PC-3 (cell line): ENCODE data around the gene TMPO. TPM values are rescaled to one million over a fixed set of nuclear protein-coding genes. Genes with fewer than 3 reads are reported as not detected.

Source experiments
- ATAC-seq: fragments of 200-7000 bp; cut with Tn5 transposase; 2 replicates; pipeline ENCODE4 v1.9.1; 2020; ENCODE audit warnings: mild to moderate bottlenecking, moderate library complexity
- BruUV-seq: library from RNA; stranded (reverse); fragments of 400-500 nt; replicated peaks from 2 replicates; lab custom pipeline; 2021; lab: Mats Ljungman, UMichigan
- CTCF ChIA-PET: fragments of 300-600 bp; sonication (Branson Sonifier 250); formaldehyde crosslinking; loops from one replicate; lab custom pipeline; 2022; ENCODE audit warnings: antibody characterized with exemption; lab: Charles Lee
- POLR2A ChIA-PET: fragments of 300-600 bp; sonication (Branson Sonifier 250); formaldehyde crosslinking; loops from one replicate; lab custom pipeline; 2022; ENCODE audit warnings: antibody characterized with exemption; ENCODE audit not compliant: unreplicated experiment; lab: Charles Lee
- DNase-seq: peaks from one replicate; pipeline ENCODE4 v3.0.0-alpha.2; 2015
- H2AFZ ChIP-seq: fragments of 300-600 bp; sonication (generic); 2 replicates; pipeline ENCODE4 v1.6.0; 2016; ENCODE audit warnings: antibody characterized with exemption, low read length
- H3F3A ChIP-seq: fragments of 300-600 bp; sonication (generic); one replicate; pipeline ENCODE4 v1.6.0; 2017; ENCODE audit warnings: antibody characterized with exemption, low read length, control low read depth, mild to moderate bottlenecking; ENCODE audit not compliant: unreplicated experiment
- H3K27ac ChIP-seq: fragments of 300-600 bp; sonication (generic); 2 replicates; pipeline ENCODE4 v1.5.1; 2016; ENCODE audit warnings: mild to moderate bottlenecking, low read length
- H3K27me3 ChIP-seq: fragments of 300-600 bp; sonication (generic); 2 replicates; pipeline ENCODE4 v1.6.1; 2016; ENCODE audit warnings: low read length, mixed read lengths
- H3K36me3 ChIP-seq: fragments of 300-600 bp; sonication (generic); 2 replicates; pipeline ENCODE4 v1.6.1; 2016; ENCODE audit warnings: low read depth, mixed run types, low read length, mixed read lengths
- H3K4me1 ChIP-seq: fragments of 300-600 bp; sonication (generic); 2 replicates; pipeline ENCODE4 v1.5.1; 2016; ENCODE audit warnings: low read length; ENCODE audit not compliant: insufficient read depth
- H3K4me2 ChIP-seq: fragments of 300-600 bp; sonication (generic); 2 replicates; pipeline ENCODE4 v1.6.0; 2016; ENCODE audit warnings: low read length
- H3K4me3 ChIP-seq: fragments of 300-600 bp; sonication (generic); 2 replicates; pipeline ENCODE4 v1.5.1; 2016; ENCODE audit warnings: mild to moderate bottlenecking, low read length, mixed read lengths
- H3K79me2 ChIP-seq: fragments of 300-600 bp; sonication (generic); 2 replicates; pipeline ENCODE4 v1.6.1; 2017; ENCODE audit warnings: low read length, mixed read lengths
- H3K9ac ChIP-seq: fragments of 300-600 bp; sonication (generic); 2 replicates; pipeline ENCODE4 v1.6.0; 2016; ENCODE audit warnings: mild to moderate bottlenecking, low read length
- H3K9me2 ChIP-seq: fragments of 300-600 bp; sonication (generic); replicated peaks from 2 replicates; pipeline ENCODE4 v1.6.1; 2016; ENCODE audit warnings: mixed run types, low read length, mixed read lengths
- H3K9me3 ChIP-seq: fragments of 300-600 bp; sonication (generic); 2 replicates; pipeline ENCODE4 v1.6.1; 2016; ENCODE audit warnings: low read length, mixed read lengths
- H4K20me1 ChIP-seq: fragments of 300-600 bp; sonication (generic); 2 replicates; pipeline ENCODE4 v1.6.1; 2016; ENCODE audit warnings: low read length, mixed read lengths
- CTCF ChIP-seq: fragments of 300-600 bp; sonication (generic); conservative IDR thresholded peaks from 2 replicates; pipeline ENCODE4 v1.5.1; 2017; ENCODE audit warnings: antibody characterized with exemption, low read depth, mild to moderate bottlenecking, low read length
- EZH2 ChIP-seq: fragments of 300-600 bp; sonication (generic); IDR thresholded peaks from one replicate; pipeline ENCODE4 v1.6.1; 2017; ENCODE audit warnings: antibody characterized with exemption, mild to moderate bottlenecking, low read length; ENCODE audit not compliant: unreplicated experiment
- EZH2phosphoT487 ChIP-seq: fragments of 300-600 bp; sonication (generic); IDR thresholded peaks from 2 replicates; pipeline ENCODE4 v1.6.1; 2018; ENCODE audit warnings: mild to moderate bottlenecking, antibody characterized with exemption, low read length, borderline replicate concordance
- intact Hi-C: fragments of 100-400 bp; cut with micrococcal nuclease; formaldehyde crosslinking; loops from 2 replicates; pipeline ENCODE4 v1.9.0; 2023
- total RNA-seq: library from RNA; depleted of rRNA; stranded (reverse); fragments of >200 nt; gene quantifications from 2 replicates; pipeline ENCODE4 v1.2.3, GENCODE V29; 2014

The TMPO gene
- total RNA-seq, 1 experiment from 2014 or later: 160 TPM

DNA sequence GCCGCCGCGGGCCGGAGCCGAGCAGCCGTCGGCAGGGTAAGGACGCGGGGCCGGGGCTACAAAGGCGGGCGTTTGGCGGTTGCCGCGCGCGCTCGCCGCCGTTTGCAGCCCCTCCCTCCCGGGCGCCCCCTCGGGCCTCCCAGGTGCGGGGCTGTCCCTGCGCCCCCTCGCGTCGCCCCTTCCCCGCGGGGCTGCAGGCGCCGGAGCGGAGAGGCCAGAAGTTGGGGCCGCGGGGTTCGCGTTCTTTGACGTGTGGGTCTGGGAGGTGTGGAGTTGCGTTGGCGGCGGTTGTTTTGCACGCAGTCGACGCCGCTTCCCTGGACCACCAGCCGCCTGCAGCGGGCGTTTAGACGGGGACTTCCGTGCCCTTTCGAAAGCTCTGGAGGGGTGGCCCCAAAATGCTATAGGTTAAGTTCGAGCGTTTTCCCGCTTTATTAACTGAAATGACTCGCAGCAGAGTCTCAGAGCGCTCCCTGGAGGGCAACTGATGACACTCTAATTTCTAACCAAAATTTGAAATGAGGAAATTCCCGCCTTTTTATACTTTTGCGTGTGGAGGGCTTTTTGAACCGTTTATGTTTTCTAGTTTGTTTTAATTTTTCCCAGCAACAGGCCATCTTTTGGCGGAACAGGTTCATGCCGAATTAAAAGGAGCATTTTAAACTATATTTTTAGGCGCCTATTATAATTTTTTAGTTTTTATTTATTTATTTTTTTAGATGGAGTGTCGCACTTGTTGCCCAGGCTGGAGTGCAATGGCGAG is 902 bp downstream of the TMPO start:
- Histone ChIP-seq H3K27ac (peak overlapping the region; percentile 89), H3K79me2 (peaks cover 84% of the 10 kb centered on the region), H3K27me3 (no peaks in the 10 kb centered on the region), H3K4me2 (peak overlapping the region; percentile 89), H2AFZ (peak overlapping the region; percentile 95), H3K4me1 (peaks cover 31% of the 10 kb centered on the region), H3K9me3 (no peaks in the 10 kb centered on the region), H3F3A (no peaks in the 10 kb centered on the region), H3K9ac (peak overlapping the region; percentile 98), H3K4me3 (peak overlapping the region; percentile 98), H3K36me3 (peaks cover 13% of the 10 kb centered on the region), H4K20me1 (peaks cover 30% of the 10 kb centered on the region), H3K9me2 (no peaks in the 10 kb centered on the region)
- TF ChIP-seq CTCF: peak; percentile 83
- TF ChIP-seq EZH2: no peak
- DNase-seq: peak; percentile 89
- ChIA-PET POLR2A (no interaction called here), CTCF (no interaction called here)
- intact Hi-C loops: loop anchor here (1.0 kb wide), 2 partner anchors 25 to 91 kb away; no protein-coding TSS in a partner anchor
- no TSS peak for BruUV-seq
- peak; percentile 45 for ATAC-seq

- Histone ChIP-seq H3F3A (no peaks in the 10 kb centered on the region), H3K27me3 (no peaks in the 10 kb centered on the region), H3K27ac (no peak overlapping the region), H3K79me2 (peaks cover 98% of the 10 kb centered on the region), H3K4me1 (0 out of 2 replicates have a peak, but pooled peaks cover 17% of the 10 kb centered on the region), H3K36me3 (peaks cover 19% of the 10 kb centered on the region), H3K4me2 (peak overlapping the region; percentile 89), H3K4me3 (peak overlapping the region; percentile 98; the same call in 1 of the 2 replicates), H3K9me3 (no peaks in the 10 kb centered on the region), H3K9me2 (no peaks in the 10 kb centered on the region), H2AFZ (no peak overlapping the region), H3K9ac (no peak overlapping the region), H4K20me1 (peaks cover 59% of the 10 kb centered on the region)
- ChIA-PET POLR2A (interaction anchor here (0.6 kb wide), 1 partner anchor 9 kb away, joined by 4 read pairs; no protein-coding TSS in a partner anchor), CTCF (no interaction called here)
- DNase-seq (no peak), ATAC-seq (no peak)
- TF ChIP-seq EZH2: no peak
- TF ChIP-seq CTCF: no peak
- TF ChIP-seq EZH2phosphoT487: no peak
- BruUV-seq: no TSS peak
- intact Hi-C loops: no loop called here
Measured at GRCh38 chr12:98519257-98519907, 4.0 kb downstream of the TMPO start.

DNA sequence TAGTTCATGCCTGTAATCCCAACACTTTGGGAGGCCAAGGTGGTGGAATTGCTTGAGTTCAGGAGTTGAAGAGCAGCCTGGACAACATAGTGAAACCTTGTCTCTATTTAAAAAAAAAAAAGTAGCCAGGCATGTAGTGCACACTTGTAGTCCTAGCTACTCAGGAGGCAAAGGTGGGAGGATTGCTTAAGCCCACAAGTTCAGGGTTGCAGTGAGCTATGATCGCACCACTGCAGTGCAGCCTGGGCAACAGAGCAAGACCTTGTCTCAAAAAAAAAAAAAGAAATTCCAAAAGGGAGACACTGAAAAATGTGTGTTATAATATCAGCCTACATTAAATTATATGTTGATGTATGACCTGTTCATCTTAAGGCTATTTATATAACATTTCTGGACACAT is 14.7 kb downstream of the TMPO start:
- H3K4me1 ChIP-seq: no peaks in the 10 kb centered on the region
- H2AFZ ChIP-seq: no peak overlapping the region
- H3K9me2 ChIP-seq: no peaks in the 10 kb centered on the region
- H3K9ac ChIP-seq: no peak overlapping the region
- intact Hi-C loops: no loop called here
- no peak for ATAC-seq
- no peaks in the 10 kb centered on the region for H3F3A ChIP-seq
- H3K4me2 ChIP-seq: no peak overlapping the region
- no TSS peak for BruUV-seq
- H3K36me3 ChIP-seq: peaks cover 66% of the 10 kb centered on the region
- peaks cover 86% of the 10 kb centered on the region for H3K79me2 ChIP-seq
- H4K20me1 ChIP-seq: peaks cover 19% of the 10 kb centered on the region
- DNase-seq: no peak
- H3K4me3 ChIP-seq: no peak overlapping the region
- no peaks in the 10 kb centered on the region for H3K9me3 ChIP-seq
- H3K27me3 ChIP-seq: no peaks in the 10 kb centered on the region
- ChIA-PET CTCF (no interaction called here), POLR2A (no interaction called here)
- TF ChIP-seq EZH2phosphoT487: no peak
- no peak for TF ChIP-seq CTCF
- TF ChIP-seq EZH2: no peak
- no peak overlapping the region for H3K27ac ChIP-seq
